ENCODE measurements around the gene FGD6. TPM values are rescaled to one million over a fixed set of nuclear protein-coding genes. Genes with fewer than 3 reads are reported as not detected.

The FGD6 gene
- total and polyA plus RNA-seq, 2 donors (not counting 1 experiment from before 2014, with no cell fraction given) = 1.2 to 8.4 TPM

DNA sequence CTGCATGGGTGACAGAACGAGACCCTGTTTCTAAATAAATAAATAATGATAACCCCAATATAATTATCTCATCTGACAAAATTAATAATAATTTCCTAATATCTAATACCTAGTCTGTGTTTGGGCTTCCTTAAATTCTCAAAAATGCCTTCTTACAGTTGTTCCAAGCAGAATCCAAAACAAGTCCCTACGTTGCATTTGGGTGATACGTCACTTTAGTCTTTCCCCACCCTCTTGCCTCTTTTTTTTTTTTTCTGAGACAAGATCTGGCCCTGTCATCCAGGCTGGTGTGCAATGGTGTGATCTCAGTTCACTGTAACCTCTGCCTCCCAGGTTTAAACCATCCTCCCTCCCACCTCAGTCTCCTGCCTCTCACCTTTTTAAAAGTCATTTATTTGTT, 27.1 kb upstream of the FGD6 start:
- no peak overlapping the region for H3K9ac ChIP-seq (ENCODE audit: low read length)
- H3K27ac Mint-ChIP-seq = no peak overlapping the region
- H3K4me2 ChIP-seq (replicated peaks; ENCODE audit: low read depth, low read length, poor library complexity, severe bottlenecking) = no peak overlapping the region
- H3K9me3 ChIP-seq (ENCODE audit: control extremely low read depth in 1 of 3, control insufficient read depth in 2 of 3, insufficient read depth in 1 of 3, low read length in 2 of 3) = peaks cover 0 to 1% (median 0%) of the 10 kb centered on the region in 3 donors
- H3K27ac ChIP-seq (ENCODE audit: low read length in 2 of 2) = no peak overlapping the region
- ATAC-seq (ENCODE audit: low read depth) = no peak
- no peaks in the 10 kb centered on the region for H3K4me1 ChIP-seq (ENCODE audit: control insufficient read depth in 2 of 2, insufficient read depth in 2 of 2, low read length in 2 of 2)
- 94% methylated on average over 2 of the region's 3 CpGs for WGBS (ENCODE audit: insufficient coverage)
- H3K79me2 ChIP-seq (ENCODE audit: control insufficient read depth, insufficient read depth, low read length) = peaks cover 28% of the 10 kb centered on the region
- H3K9me3 Mint-ChIP-seq (ENCODE audit: insufficient read depth) = no peaks in the 10 kb centered on the region
- no peaks in the 10 kb centered on the region for H3K27me3 Mint-ChIP-seq
- DNase-seq = no peak
- intact Hi-C loops (cut with micrococcal nuclease) = no loop called here
- peaks cover 0 to 5% of the 10 kb centered on the region in 2 experiments for H3K36me3 ChIP-seq (replicated peaks in 1 of 2; ENCODE audit: control extremely low read depth in 1 of 2, control insufficient read depth in 1 of 2, extremely low read depth in 1 of 2, insufficient read depth in 2 of 2, low read length in 1 of 2)
- CTCF ChIA-PET = no interaction called here
- no peak for TF ChIP-seq EZH2 (IDR thresholded peaks at IDR 0.05; ENCODE audit: borderline replicate concordance, insufficient read depth, low read depth, low read length, poor library complexity, severe bottlenecking)
- TF ChIP-seq, protein P1, sequence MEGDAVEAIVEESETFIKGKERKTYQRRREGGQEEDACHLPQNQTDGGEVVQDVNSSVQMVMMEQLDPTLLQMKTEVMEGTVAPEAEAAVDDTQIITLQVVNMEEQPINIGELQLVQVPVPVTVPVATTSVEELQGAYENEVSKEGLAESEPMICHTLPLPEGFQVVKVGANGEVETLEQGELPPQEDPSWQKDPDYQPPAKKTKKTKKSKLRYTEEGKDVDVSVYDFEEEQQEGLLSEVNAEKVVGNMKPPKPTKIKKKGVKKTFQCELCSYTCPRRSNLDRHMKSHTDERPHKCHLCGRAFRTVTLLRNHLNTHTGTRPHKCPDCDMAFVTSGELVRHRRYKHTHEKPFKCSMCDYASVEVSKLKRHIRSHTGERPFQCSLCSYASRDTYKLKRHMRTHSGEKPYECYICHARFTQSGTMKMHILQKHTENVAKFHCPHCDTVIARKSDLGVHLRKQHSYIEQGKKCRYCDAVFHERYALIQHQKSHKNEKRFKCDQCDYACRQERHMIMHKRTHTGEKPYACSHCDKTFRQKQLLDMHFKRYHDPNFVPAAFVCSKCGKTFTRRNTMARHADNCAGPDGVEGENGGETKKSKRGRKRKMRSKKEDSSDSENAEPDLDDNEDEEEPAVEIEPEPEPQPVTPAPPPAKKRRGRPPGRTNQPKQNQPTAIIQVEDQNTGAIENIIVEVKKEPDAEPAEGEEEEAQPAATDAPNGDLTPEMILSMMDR (IDR thresholded peaks at IDR 0.05) = no peak
- no peak overlapping the region for H3K4me3 ChIP-seq (ENCODE audit: control extremely low read depth in 1 of 5, extremely low read depth in 1 of 5, insufficient read depth in 1 of 5, low read depth in 2 of 5, low read length in 4 of 5)
- no peak overlapping the region for H3K4me3 Mint-ChIP-seq
- H3K4me1 Mint-ChIP-seq = peaks cover 17% of the 10 kb centered on the region
- no peak overlapping the region for H2AFZ ChIP-seq (ENCODE audit: insufficient read depth, low read depth, low read length, poor library complexity, severe bottlenecking)
- POLR2A ChIA-PET = no interaction called here
- no peaks in the 10 kb centered on the region for H3K27me3 ChIP-seq (replicated peaks in 1 of 4; ENCODE audit: control extremely low read depth in 1 of 4, control insufficient read depth in 3 of 4, insufficient read depth in 4 of 4, low read length in 3 of 4)
- peaks cover 18% of the 10 kb centered on the region for H4K20me1 ChIP-seq (ENCODE audit: control insufficient read depth, insufficient read depth, low read length, poor library complexity, severe bottlenecking)

DNA sequence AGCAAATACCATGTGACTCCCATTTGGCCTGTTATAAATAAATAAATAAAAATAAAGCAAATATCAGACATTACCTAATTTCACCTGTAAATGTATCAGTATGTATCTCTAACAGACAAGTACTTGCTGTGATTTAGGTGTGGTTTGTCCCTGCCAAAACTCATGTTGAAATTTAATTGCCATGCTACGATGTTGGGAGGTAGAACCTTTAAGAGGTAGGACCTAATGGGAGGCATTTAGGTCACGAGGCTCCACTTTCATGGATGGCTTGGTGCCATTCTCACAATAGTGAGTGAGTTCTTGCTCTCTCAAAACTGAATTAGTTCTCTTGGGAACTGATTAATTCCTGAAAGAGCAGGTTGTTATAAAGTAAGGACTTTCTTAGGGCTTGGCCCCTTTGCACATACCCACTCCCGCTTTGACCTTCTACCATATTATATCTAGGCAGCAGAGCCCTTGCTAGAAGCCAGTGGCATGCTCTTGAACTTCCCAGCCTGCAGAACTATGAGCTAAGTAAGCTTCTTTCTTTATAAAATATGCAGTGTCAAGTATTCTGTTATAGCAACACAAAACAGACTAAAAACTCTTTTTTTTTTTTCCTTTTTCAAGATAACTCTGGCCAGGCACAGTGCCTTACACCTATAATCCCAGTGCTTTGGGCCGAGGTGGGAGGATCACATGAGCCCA, 26.4 kb upstream of the FGD6 start:
- Histone ChIP-seq H3K9ac (ENCODE audit: low read length) (no peak overlapping the region), H3K27ac (ENCODE audit: low read length in 2 of 2) (no peak overlapping the region), H3K27me3 (replicated peaks in 1 of 4; ENCODE audit: control extremely low read depth in 1 of 4, control insufficient read depth in 3 of 4, insufficient read depth in 4 of 4, low read length in 3 of 4) (no peaks in the 10 kb centered on the region), H3K79me2 (ENCODE audit: control insufficient read depth, insufficient read depth, low read length) (peaks cover 31% of the 10 kb centered on the region), H4K20me1 (ENCODE audit: control insufficient read depth, insufficient read depth, low read length, poor library complexity, severe bottlenecking) (peaks cover 12% of the 10 kb centered on the region), H3K4me2 (replicated peaks; ENCODE audit: low read depth, low read length, poor library complexity, severe bottlenecking) (no peak overlapping the region), H2AFZ (ENCODE audit: insufficient read depth, low read depth, low read length, poor library complexity, severe bottlenecking) (no peak overlapping the region), H3K4me1 (ENCODE audit: control insufficient read depth in 2 of 2, insufficient read depth in 2 of 2, low read length in 2 of 2) (no peaks in the 10 kb centered on the region), H3K4me3 (ENCODE audit: control extremely low read depth in 1 of 5, extremely low read depth in 1 of 5, insufficient read depth in 1 of 5, low read depth in 2 of 5, low read length in 4 of 5) (no peak overlapping the region), H3K9me3 (ENCODE audit: control extremely low read depth in 1 of 3, control insufficient read depth in 2 of 3, insufficient read depth in 1 of 3, low read length in 2 of 3) (peaks cover 0 to 1% (median 0%) of the 10 kb centered on the region in 3 donors), H3K36me3 (replicated peaks in 1 of 2; ENCODE audit: control extremely low read depth in 1 of 2, control insufficient read depth in 1 of 2, extremely low read depth in 1 of 2, insufficient read depth in 2 of 2, low read length in 1 of 2) (peaks cover 0 to 5% of the 10 kb centered on the region in 2 experiments)
- POLR2A ChIA-PET = interaction anchor here (0.6 kb wide), 1 partner anchor 242 kb away, joined by 3 read pairs; no protein-coding TSS in a partner anchor
- Mint-ChIP-seq H3K27me3 (no peaks in the 10 kb centered on the region), H3K4me1 (peaks cover 19% of the 10 kb centered on the region), H3K4me3 (no peak overlapping the region), H3K9me3 (ENCODE audit: insufficient read depth) (no peaks in the 10 kb centered on the region), H3K27ac (no peak overlapping the region)
- ATAC-seq (ENCODE audit: low read depth) = no peak
- CTCF ChIA-PET = no interaction called here
- TF ChIP-seq, protein P1 (IDR thresholded peaks at IDR 0.05) = no peak
- no peak for TF ChIP-seq EZH2 (IDR thresholded peaks at IDR 0.05; ENCODE audit: borderline replicate concordance, insufficient read depth, low read depth, low read length, poor library complexity, severe bottlenecking)
- no peak for DNase-seq
- WGBS (ENCODE audit: insufficient coverage) = 100% methylated on average over 2 of the region's 4 CpGs
- intact Hi-C loops (cut with micrococcal nuclease) = no loop called here
